ENCODE data around the gene INTU.

INTU gene

DNA sequence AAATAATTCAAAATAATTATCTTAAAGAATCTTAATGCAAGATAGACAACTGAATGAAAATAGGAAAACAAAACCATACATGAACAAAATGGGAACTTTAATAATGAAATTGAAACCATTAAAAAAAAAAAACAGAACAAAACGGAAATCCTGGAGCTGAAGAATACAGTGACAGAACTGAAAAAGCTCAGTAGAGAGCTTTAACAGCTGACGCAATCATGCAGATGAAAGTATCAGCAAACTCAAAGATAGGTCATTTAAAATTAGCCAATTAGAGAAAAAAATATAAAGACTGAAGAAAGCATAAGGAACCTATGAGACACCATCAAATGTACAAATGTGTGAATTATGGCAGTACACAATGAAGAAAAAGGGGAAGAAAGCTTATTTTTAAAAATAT lies 116.2 kb downstream of the INTU start:
- DNase-seq (ENCODE audit: low spot score), result no peak

DNA sequence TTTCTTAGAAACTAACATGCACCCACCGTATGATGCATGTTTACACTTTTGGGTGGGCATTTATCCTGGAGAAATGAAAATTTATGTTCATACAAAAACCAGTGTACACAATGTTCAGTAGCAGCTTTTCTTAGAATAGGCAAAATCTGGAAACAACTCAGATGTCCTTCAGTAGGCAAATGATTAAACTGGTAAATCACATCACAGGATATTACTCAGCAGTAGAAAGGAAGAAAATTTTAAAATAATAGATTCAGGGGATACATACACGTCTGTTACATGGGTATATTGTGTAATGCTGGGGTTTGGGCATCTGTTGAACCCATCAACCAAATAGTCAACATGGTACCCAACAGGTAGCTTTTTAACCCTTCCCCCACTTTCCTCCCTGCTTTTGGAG lies 124.1 kb downstream of the INTU start:
- DNase-seq (ENCODE audit: low spot score), result no peak

- no peak for DNase-seq (ENCODE audit: low spot score)
Observed at GRCh38 chr4:127759228-127759820, 126.6 kb downstream of the INTU start.

DNA sequence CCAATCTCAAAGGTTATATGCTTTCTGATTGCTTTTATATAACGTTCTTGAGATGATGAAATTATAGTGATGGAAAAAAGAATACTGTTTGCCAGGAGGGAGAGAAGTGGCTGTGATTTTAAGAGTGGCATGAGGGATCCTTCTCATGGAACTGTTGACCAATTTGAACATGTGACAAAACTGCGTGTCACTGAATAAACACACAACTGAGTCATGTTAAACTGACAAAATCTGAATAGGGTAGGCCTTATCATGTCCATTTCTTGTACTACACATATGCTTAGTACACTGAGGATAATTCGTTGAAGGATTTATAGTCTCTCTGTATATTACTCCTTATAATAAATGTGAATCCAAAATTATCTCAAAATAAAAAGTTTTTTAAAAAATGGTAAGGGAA lies 127.1 kb downstream of the INTU start:
- no peak for DNase-seq (ENCODE audit: low spot score)

GRCh38 chr4:127771535-127772275 lies 138.9 kb downstream of the INTU start:
- no peak for DNase-seq (ENCODE audit: low spot score)

- no peak for DNase-seq (ENCODE audit: low spot score)
Observed at GRCh38 chr4:127772769-127773671, 140.3 kb downstream of the INTU start.

GRCh38 chr4:127775843-127776242 lies 143.1 kb downstream of the INTU start:
- DNase-seq (ENCODE audit: low spot score), result no peak
